MG63 (cell line): ENCODE results near the gene TREML4. TPM values are rescaled to one million over a fixed set of nuclear protein-coding genes. Genes with fewer than 3 reads are reported as not detected.

Experiments
- total RNA-seq: library from RNA; depleted of rRNA; stranded (reverse); fragments of >200 nt; shearing (Covaris generic); gene quantifications from 2 replicates; pipeline ENCODE4 v1.2.3, GENCODE V29; 2014; ENCODE audit warnings: low replicate concordance; rRNA removed

TREML4 gene
- total RNA-seq, 1 experiment from 2014 or later, result not detected

Other genes with a start within 250 kb of the TREML4 start
- 0.20 TPM in 1 of 2 replicates, not detected in the other for gene UNC5CL, start 189.1 kb upstream of the TREML4 start, total RNA-seq
- not detected in 2 replicates for gene TSPO2, start 185.9 kb upstream of the TREML4 start, total RNA-seq
- not detected in 2 replicates for gene APOBEC2, start 175.1 kb upstream of the TREML4 start, total RNA-seq
- 1.4 and 5.9 TPM in 2 replicates for gene OARD1, start 156.0 kb upstream of the TREML4 start, total RNA-seq
- gene NFYA, start 155.4 kb upstream of the TREML4 start, total RNA-seq, result 20.5 and 28.1 TPM in 2 replicates
- not detected in 2 replicates for gene TREML1, start 74.0 kb upstream of the TREML4 start, total RNA-seq
- not detected in 2 replicates for gene TREM2, start 65.2 kb upstream of the TREML4 start, total RNA-seq
- gene TREML2, start 27.2 kb upstream of the TREML4 start, total RNA-seq, result not detected in 2 replicates
- not detected in 2 replicates for gene TREM1, start 58.3 kb downstream of the TREML4 start, total RNA-seq
- gene NCR2, start 107.3 kb downstream of the TREML4 start, total RNA-seq, result not detected in 2 replicates